HL-60 (cell line): ENCODE results near the gene HOXC12.
A peak's percentile ranks its signal among the peaks of the same experiment; 100 is the strongest.

Source experiments
- DNase-seq, 2 experiments: peaks; one replicate each; pipeline ENCODE4 v3.0.0-alpha.2; 2010 to 2020; ENCODE audit warnings: low read depth in 1 of 2, low spot score in 1 of 2
- H3K27ac ChIP-seq: fragments of 250-450 bp; sonication (Bioruptor Pico); replicated peaks from 2 replicates; pipeline ENCODE4 v1.5.1; 2020; ENCODE audit warnings: mild to moderate bottlenecking, moderate library complexity
- H3K27me3 ChIP-seq: fragments of 250-450 bp; sonication (Bioruptor Pico); 2 replicates; pipeline ENCODE4 v1.5.1; 2021; ENCODE audit warnings: mild to moderate bottlenecking, moderate library complexity; ENCODE audit not compliant: insufficient read depth, poor library complexity, severe bottlenecking
- H3K4me3 ChIP-seq: replicated peaks from 2 replicates; pipeline ENCODE4 v1.5.1; 2011; ENCODE audit warnings: mild to moderate bottlenecking, control low read depth, low read length; ENCODE audit not compliant: insufficient read depth
- CTCF ChIP-seq: IDR thresholded peaks from one replicate; pipeline ENCODE4 v1.5.1; 2011; ENCODE audit warnings: low read length, control low read depth, inconsistent platforms; ENCODE audit not compliant: insufficient read depth
- GABPA ChIP-seq: IDR thresholded peaks from 2 replicates; pipeline ENCODE4 v1.6.1; 2012; ENCODE audit warnings: low read depth
- POLR2AphosphoS5 ChIP-seq: IDR thresholded peaks from 2 replicates; pipeline ENCODE4 v1.6.1; 2012; ENCODE audit warnings: low read depth
- SPI1 ChIP-seq: IDR thresholded peaks from 2 replicates; pipeline ENCODE4 v1.6.1; 2012; ENCODE audit warnings: low read depth, mild to moderate bottlenecking, borderline replicate concordance
- TF ChIP-seq, protein P1 (sequence below): IDR thresholded peaks from 2 replicates; pipeline ENCODE4 v1.6.1; 2012; ENCODE audit warnings: low read depth; ENCODE audit not compliant: insufficient replicate concordance

HOXC12 gene

GRCh38 chr12:53994264-53995001 lies 39.7 kb downstream of the HOXC12 start:
- Histone ChIP-seq H3K4me3 (no peak overlapping the region), H3K27ac (no peak overlapping the region), H3K27me3 (peaks cover 98% of the 10 kb centered on the region)
- no peak for DNase-seq
- TF ChIP-seq SPI1 (no peak), POLR2AphosphoS5 (no peak), CTCF (no peak), GABPA (no peak)
- TF ChIP-seq, protein P1, sequence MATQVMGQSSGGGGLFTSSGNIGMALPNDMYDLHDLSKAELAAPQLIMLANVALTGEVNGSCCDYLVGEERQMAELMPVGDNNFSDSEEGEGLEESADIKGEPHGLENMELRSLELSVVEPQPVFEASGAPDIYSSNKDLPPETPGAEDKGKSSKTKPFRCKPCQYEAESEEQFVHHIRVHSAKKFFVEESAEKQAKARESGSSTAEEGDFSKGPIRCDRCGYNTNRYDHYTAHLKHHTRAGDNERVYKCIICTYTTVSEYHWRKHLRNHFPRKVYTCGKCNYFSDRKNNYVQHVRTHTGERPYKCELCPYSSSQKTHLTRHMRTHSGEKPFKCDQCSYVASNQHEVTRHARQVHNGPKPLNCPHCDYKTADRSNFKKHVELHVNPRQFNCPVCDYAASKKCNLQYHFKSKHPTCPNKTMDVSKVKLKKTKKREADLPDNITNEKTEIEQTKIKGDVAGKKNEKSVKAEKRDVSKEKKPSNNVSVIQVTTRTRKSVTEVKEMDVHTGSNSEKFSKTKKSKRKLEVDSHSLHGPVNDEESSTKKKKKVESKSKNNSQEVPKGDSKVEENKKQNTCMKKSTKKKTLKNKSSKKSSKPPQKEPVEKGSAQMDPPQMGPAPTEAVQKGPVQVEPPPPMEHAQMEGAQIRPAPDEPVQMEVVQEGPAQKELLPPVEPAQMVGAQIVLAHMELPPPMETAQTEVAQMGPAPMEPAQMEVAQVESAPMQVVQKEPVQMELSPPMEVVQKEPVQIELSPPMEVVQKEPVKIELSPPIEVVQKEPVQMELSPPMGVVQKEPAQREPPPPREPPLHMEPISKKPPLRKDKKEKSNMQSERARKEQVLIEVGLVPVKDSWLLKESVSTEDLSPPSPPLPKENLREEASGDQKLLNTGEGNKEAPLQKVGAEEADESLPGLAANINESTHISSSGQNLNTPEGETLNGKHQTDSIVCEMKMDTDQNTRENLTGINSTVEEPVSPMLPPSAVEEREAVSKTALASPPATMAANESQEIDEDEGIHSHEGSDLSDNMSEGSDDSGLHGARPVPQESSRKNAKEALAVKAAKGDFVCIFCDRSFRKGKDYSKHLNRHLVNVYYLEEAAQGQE: no peak

DNA sequence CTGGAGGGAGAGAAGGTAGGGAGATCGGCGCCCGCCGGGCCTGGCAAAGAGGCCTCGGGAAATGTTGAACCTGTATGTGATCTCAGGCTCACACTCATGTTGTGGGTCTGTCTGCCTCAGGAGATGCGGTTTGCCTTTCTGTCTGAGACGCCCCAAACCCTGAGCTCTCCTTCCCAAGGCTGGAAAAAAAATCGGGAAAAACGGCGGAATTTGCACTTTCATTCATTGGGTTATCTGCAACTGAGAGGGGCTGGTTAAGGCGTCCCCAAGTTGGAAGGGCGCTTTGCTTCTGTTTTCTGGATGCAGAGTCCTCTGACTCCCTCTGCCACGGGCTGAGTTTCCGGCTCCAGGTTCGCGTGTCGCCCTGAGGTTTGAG lies 40.3 kb downstream of the HOXC12 start:
- TF ChIP-seq SPI1 (no peak), CTCF (no peak)
- Histone ChIP-seq H3K27me3 (peaks cover 97% of the 10 kb centered on the region), H3K27ac (no peak overlapping the region), H3K4me3 (no peak overlapping the region)
- DNase-seq: no peak

DNA sequence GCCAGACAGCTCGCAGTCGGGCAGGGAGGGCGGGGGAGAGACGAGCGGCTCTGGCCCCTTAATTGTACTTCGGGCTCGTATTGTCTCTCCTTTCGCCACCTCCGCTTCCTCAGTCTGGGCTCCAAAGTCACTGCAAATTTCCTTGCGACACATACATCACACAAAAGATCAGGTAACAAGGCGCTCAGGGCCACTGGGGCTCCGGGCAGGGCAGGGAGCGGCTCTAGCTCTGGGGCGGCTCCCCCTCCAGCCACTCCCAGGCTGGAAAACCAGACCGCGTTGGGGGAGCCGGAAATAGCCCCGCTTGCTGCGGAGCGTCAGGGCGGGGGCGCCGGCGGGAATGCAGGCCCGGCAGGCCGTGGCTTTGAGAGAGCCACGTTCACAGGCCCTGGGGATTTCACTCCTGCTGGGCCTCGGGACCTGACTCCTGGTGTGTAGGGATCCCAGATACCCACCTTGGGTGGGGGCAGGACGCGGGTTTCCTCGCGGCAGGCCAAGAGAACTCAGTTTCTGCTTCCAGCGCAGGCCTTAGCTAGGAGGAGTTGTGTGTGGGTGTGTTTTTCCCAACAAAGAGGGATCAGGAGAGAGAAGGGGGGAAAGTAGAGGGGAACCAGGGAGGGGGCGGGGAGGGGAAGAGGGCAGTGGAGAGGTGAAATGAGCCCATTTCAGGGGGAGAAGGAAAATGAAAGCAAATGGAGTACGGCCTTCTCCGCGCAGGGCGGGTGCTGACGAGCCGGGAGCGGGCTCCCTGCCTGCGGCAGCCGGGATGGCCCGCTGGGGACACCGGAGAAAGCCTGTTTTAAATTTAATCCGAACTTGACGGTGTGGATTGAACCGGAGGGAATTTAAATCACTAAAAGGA lies 40.9 kb downstream of the HOXC12 start:
- TF ChIP-seq SPI1 (no peak), POLR2AphosphoS5 (no peak), CTCF (no peak), GABPA (no peak)
- TF ChIP-seq, protein P1: no peak
- Histone ChIP-seq H3K27ac (no peak overlapping the region), H3K27me3 (peaks cover 97% of the 10 kb centered on the region), H3K4me3 (no peak overlapping the region)
- peak in 1 of 2 experiments; percentile 58 for DNase-seq
